Measurements from ENCODE around the gene CHRDL1. TPM values are rescaled to one million over a fixed set of nuclear protein-coding genes. Genes with fewer than 3 reads are reported as not detected.

Gene CHRDL1
- total and polyA plus RNA-seq, 4 donors, result 9.6 to 45.3 (median 26.9) TPM

DNA sequence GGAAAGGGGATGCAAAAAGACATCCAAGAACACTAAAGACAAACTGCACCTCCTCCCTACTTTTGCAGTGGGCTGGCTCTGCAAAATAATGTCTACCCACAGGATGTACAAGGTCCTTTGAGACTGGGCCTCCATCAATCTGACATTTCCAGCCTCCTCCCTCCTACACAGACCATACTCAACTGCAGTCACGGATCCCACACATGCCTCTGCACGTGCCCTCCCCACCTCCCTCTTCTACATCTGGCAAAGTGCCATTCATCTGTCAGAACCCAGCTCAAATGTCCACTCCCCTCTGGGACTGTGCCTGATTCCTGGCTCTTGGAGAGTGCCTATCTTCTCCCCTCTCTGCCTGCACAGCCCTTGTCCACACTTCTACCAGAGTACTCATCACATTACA is 50.3 kb downstream of the CHRDL1 start:
- ATAC-seq (ENCODE audit: insufficient read depth, low FRiP score) (no peak), DNase-seq (no peak)
- H3K36me3 ChIP-seq (ENCODE audit: control insufficient read depth in 4 of 4, insufficient read depth in 4 of 4, low read length in 4 of 4), result no peaks in the 10 kb centered on the region
- H3K4me3 ChIP-seq, result no peak overlapping the region
- peaks cover 0 to 23% (median 15%) of the 10 kb centered on the region in 3 donors for H3K27me3 ChIP-seq (ENCODE audit: control insufficient read depth in 3 of 3, insufficient read depth in 3 of 3, low read length in 2 of 3)
- WGBS, 2 donors, result 39 to 57% methylated on average over 2 of the region's 2 CpGs
- H3K9ac ChIP-seq (ENCODE audit: insufficient read depth in 1 of 2, low read length in 2 of 2), result no peak overlapping the region
- H3K4me1 ChIP-seq (ENCODE audit: control insufficient read depth in 5 of 5, insufficient read depth in 5 of 5, low read length in 5 of 5), result peaks cover 0 to 15% (median 2%) of the 10 kb centered on the region in 5 donors
- H3K9me3 ChIP-seq (ENCODE audit: control insufficient read depth in 4 of 4, insufficient read depth in 3 of 4, low read length in 3 of 4), result peaks cover 0 to 4% (median 0%) of the 10 kb centered on the region in 4 donors
- TF ChIP-seq, protein P1, sequence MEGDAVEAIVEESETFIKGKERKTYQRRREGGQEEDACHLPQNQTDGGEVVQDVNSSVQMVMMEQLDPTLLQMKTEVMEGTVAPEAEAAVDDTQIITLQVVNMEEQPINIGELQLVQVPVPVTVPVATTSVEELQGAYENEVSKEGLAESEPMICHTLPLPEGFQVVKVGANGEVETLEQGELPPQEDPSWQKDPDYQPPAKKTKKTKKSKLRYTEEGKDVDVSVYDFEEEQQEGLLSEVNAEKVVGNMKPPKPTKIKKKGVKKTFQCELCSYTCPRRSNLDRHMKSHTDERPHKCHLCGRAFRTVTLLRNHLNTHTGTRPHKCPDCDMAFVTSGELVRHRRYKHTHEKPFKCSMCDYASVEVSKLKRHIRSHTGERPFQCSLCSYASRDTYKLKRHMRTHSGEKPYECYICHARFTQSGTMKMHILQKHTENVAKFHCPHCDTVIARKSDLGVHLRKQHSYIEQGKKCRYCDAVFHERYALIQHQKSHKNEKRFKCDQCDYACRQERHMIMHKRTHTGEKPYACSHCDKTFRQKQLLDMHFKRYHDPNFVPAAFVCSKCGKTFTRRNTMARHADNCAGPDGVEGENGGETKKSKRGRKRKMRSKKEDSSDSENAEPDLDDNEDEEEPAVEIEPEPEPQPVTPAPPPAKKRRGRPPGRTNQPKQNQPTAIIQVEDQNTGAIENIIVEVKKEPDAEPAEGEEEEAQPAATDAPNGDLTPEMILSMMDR (IDR thresholded peaks at IDR 0.05; ENCODE audit: control extremely low read depth, extremely low read depth), result no peak
- no peak overlapping the region for H3K27ac ChIP-seq (ENCODE audit: low read depth in 1 of 2, low read length in 1 of 2)

DNA sequence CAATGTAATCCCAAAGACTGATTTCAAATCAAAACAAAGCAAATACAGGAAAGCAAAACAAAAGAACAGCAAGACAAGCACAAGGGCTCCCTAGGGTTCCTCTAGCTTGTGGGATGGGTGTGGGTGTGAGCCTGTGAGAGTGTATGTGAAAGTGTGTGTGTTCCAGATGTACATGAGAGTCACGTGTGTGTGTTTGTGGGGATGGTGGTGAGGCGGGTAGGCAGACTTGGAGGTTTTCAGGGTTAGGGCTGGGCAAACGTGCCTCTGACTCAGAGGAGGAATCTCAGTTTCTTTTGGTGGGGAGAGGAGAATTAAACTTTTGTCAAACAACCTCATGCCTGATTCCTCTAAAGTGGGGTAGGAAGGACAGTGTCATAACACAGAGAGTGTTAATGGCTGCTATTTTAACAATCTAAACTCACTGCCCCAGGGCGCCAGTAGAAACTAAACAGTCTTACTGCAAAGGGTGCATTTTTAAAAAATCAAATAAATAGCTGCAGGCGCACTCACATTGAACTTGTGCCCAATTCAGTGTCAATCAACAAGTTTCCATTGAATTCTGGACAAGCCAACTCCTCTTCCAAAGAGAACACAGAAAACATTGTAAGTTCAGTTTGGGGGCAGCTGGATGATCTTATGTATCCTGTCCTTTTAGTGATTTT is 51.8 kb downstream of the CHRDL1 start:
- WGBS, 2 donors, result 53 to 73% methylated on average over 5 of the region's 5 CpGs
- ATAC-seq (ENCODE audit: insufficient read depth, low FRiP score) (no peak), DNase-seq (peak in 1 of 3 donors; percentile 43)
- Histone ChIP-seq H3K4me3 (no peak overlapping the region), H3K4me1 (ENCODE audit: control insufficient read depth in 5 of 5, insufficient read depth in 5 of 5, low read length in 5 of 5) (peaks cover 0 to 10% (median 2%) of the 10 kb centered on the region in 5 donors), H3K9me3 (ENCODE audit: control insufficient read depth in 4 of 4, insufficient read depth in 3 of 4, low read length in 3 of 4) (peaks cover 0 to 6% (median 0%) of the 10 kb centered on the region in 4 donors), H3K27ac (ENCODE audit: low read depth in 1 of 2, low read length in 1 of 2) (no peak overlapping the region), H3K27me3 (ENCODE audit: control insufficient read depth in 3 of 3, insufficient read depth in 3 of 3, low read length in 2 of 3) (peaks cover 0 to 27% (median 20%) of the 10 kb centered on the region in 3 donors), H3K9ac (ENCODE audit: insufficient read depth in 1 of 2, low read length in 2 of 2) (no peak overlapping the region), H3K36me3 (ENCODE audit: control insufficient read depth in 4 of 4, insufficient read depth in 4 of 4, low read length in 4 of 4) (no peaks in the 10 kb centered on the region)
- TF ChIP-seq, protein P1 (IDR thresholded peaks at IDR 0.05; ENCODE audit: control extremely low read depth, extremely low read depth), result no peak

DNA sequence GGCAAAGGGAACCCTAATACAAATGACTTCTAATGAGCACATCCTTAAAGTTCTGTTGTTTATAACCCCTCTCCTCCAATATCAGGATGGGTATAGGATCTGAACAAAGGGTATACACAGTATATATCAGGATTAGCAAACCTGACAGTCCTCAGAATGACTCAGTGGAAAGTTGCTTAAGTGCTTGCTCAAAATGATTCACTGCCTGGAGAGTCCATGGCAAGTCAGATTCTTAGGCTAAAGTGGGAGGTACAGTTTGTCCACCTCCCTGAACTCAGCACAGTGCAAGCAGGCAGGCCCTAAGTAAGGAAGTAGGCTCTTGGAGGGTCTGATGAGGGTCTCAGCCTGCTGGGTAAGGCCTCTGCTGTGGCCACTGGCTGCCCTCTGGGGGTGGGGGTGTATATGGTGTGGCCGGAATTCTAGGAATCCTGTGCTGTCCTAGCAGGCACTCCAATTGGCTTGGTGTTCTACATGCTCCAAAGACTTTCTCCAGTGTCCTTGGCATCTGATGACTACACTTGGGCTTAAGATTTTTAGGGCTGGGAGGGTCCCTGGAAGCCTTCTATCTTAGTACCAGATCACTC is 54.3 kb downstream of the CHRDL1 start:
- Histone ChIP-seq H3K4me1 (ENCODE audit: control insufficient read depth in 5 of 5, insufficient read depth in 5 of 5, low read length in 5 of 5) (peaks cover 0 to 7% (median 2%) of the 10 kb centered on the region in 5 donors), H3K4me3 (no peak overlapping the region), H3K9me3 (ENCODE audit: control insufficient read depth in 4 of 4, insufficient read depth in 3 of 4, low read length in 3 of 4) (peaks cover 0 to 6% (median 0%) of the 10 kb centered on the region in 4 donors), H3K27me3 (ENCODE audit: control insufficient read depth in 3 of 3, insufficient read depth in 3 of 3, low read length in 2 of 3) (peaks cover 0 to 44% (median 18%) of the 10 kb centered on the region in 3 donors), H3K36me3 (ENCODE audit: control insufficient read depth in 4 of 4, insufficient read depth in 4 of 4, low read length in 4 of 4) (no peaks in the 10 kb centered on the region), H3K9ac (ENCODE audit: insufficient read depth in 1 of 2, low read length in 2 of 2) (no peak overlapping the region), H3K27ac (ENCODE audit: low read depth in 1 of 2, low read length in 1 of 2) (no peak overlapping the region)
- peak; percentile 60 for ATAC-seq (ENCODE audit: insufficient read depth, low FRiP score)
- no peak for DNase-seq
- TF ChIP-seq, protein P1 (IDR thresholded peaks at IDR 0.05; ENCODE audit: control extremely low read depth, extremely low read depth), result no peak
- WGBS, 2 donors, result 66 to 100% methylated on average over 1 of the region's 1 CpG

Measured in lung (tissue), 12 donors.